ENCODE measurements around the gene KRT6B.
"Not testable (repeated sequence)": the region's sequence is repeated elsewhere in the genome, so short reads cannot be mapped to it uniquely, and the experiment has no call there.

GRCh38 chr12:52500574-52500973 lies 48.6 kb upstream of the KRT6B start:
- TF ChIP-seq CTCF (optimal IDR thresholded peaks at IDR 0.05 in 1 of 3, IDR thresholded peaks at IDR 0.05 in 1 of 3, conservative IDR thresholded peaks at IDR 0.05 in 1 of 3; ENCODE audit: extremely low read depth in 1 of 3, insufficient read depth in 2 of 3, low read length in 3 of 3); EZH2 (IDR thresholded peaks at IDR 0.05; ENCODE audit: low read length): not testable (repeated sequence)

Measured in keratinocyte (primary cell).